ENCODE measurements around the gene TMEM141. TPM values are rescaled to one million over a fixed set of nuclear protein-coding genes. Genes with fewer than 3 reads are reported as not detected.

Gene TMEM141
- total and polyA plus RNA-seq, 2 experiments from 2014 or later = 51.7 to 59.4 TPM

DNA sequence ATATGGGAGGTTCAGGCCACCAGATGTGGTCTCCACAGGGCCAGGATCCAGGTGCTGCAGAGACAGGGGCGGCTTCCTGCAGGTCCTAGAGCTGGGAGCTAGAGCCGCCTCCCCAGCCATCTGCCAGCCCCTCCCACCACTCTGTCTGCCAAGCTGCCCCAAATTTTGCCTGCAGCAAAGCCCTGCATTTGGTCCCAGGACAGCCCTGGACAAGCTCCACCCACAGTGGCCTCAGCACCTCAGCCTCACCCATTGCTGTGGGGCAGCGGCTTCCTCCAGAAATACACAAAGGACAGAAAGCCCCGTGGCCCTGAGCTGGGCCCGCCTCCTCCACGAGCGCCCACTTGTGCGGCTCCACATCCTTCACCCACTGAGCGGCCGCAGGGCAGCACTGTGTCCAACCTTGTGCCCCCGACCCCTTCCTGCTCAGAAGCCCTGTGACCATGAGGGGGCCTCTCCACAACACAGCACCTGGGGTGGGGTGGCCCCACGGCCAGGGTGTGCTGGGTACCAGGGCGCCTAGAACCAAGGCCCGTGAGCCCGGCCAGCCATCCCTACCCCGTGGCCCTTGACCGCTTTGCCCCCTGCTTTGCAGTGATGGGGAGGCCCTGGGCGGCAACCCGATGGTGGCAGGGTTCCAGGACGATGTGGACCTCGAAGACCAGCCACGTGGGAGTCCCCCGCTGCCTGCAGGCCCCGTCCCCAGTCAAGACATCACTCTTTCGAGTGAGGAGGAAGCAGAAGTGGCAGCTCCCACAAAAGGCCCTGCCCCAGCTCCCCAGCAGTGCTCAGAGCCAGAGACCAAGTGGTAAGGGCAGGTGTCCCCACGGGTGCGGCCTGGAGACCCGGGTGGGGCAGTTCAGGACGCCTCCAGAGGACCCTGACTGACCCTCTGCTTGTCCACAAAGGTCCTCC, 47.4 kb downstream of the TMEM141 start:
- Histone ChIP-seq H3K27me3 (replicated peaks; ENCODE audit: insufficient read depth) (no peaks in the 10 kb centered on the region), H3K4me1 (ENCODE audit: insufficient read depth) (peaks cover 13% of the 10 kb centered on the region), H3K27ac (no peak overlapping the region), H3K4me2 (ENCODE audit: unreplicated experiment) (no peak overlapping the region), H3F3A (ENCODE audit: insufficient read depth) (no peaks in the 10 kb centered on the region), H4K20me1 (ENCODE audit: insufficient read depth) (no peaks in the 10 kb centered on the region), H3K4me3 (no peak overlapping the region), H3K36me3 (ENCODE audit: low read depth) (no peaks in the 10 kb centered on the region), H3K9me2 (ENCODE audit: insufficient read depth) (no peaks in the 10 kb centered on the region), H2AFZ (no peak overlapping the region), H3K79me2 (ENCODE audit: insufficient read depth) (no peaks in the 10 kb centered on the region), H3K9ac (no peak overlapping the region), H3K9me3 (ENCODE audit: low read depth) (no peaks in the 10 kb centered on the region)
- WGBS, 2 experiments (ENCODE audit: low coverage in 1 of 2, low lambda C conversion rate in 2 of 2, missing lambda C conversion rate in 2 of 2) = 85 to 88% methylated on average over 25 to 29 of the region's 29 CpGs
- in situ Hi-C loops (cut with MboI) = no loop called here
- no peak for DNase-seq
- TF ChIP-seq EZH2phosphoT487 (IDR thresholded peaks at IDR 0.05; ENCODE audit: insufficient read depth, low read depth) (no peak), EZH2 (IDR thresholded peaks at IDR 0.05; ENCODE audit: insufficient read depth, poor library complexity, severe bottlenecking) (no peak)

DNA sequence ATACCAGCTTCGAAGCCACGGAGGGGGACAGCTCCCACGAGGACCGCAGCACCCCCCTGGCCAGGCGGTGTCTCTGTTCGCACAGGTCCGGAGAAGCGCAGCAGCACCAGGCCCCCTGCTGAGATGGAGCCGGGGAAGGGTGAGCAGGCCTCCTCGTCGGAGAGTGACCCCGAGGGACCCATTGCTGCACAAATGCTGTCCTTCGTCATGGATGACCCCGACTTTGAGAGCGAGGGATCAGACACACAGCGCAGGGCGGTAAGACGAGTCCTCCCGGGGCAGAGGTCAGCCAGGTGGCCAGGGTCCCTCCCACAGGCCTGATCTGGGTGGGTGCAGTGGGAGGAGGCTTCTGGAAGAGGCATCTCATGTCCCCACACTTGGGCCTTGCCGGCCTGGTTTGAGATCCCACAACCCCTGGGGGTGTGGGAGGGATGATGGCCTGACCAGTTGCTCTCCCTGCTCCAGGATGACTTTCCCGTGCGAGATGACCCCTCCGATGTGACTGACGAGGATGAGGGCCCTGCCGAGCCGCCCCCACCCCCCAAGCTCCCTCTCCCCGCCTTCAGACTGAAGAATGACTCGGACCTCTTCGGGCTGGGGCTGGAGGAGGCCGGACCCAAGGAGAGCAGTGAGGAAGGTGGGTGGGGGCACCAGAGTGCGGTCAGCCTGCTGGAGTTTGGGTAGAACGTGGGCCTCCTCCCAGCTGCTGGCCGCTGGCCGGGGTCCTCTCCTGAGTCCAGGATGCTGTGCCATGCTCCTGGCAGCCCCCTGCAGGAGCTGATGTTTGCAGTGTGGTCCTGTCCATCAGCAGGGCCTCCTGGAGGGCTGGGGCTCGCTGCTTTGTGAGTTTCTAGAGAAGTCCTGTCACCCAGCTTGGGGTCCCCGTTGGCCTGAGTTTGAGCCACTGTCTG, 48.3 kb downstream of the TMEM141 start:
- Histone ChIP-seq H3K4me3 (no peak overlapping the region), H3K4me2 (ENCODE audit: unreplicated experiment) (no peak overlapping the region), H3K79me2 (ENCODE audit: insufficient read depth) (no peaks in the 10 kb centered on the region), H4K20me1 (ENCODE audit: insufficient read depth) (no peaks in the 10 kb centered on the region), H3K9me2 (ENCODE audit: insufficient read depth) (no peaks in the 10 kb centered on the region), H2AFZ (no peak overlapping the region), H3K36me3 (ENCODE audit: low read depth) (no peaks in the 10 kb centered on the region), H3K4me1 (ENCODE audit: insufficient read depth) (peaks cover 13% of the 10 kb centered on the region), H3K27ac (no peak overlapping the region), H3K9me3 (ENCODE audit: low read depth) (no peaks in the 10 kb centered on the region), H3K27me3 (replicated peaks; ENCODE audit: insufficient read depth) (no peaks in the 10 kb centered on the region), H3K9ac (no peak overlapping the region), H3F3A (ENCODE audit: insufficient read depth) (no peaks in the 10 kb centered on the region)
- TF ChIP-seq EZH2phosphoT487 (IDR thresholded peaks at IDR 0.05; ENCODE audit: insufficient read depth, low read depth) (no peak), EZH2 (IDR thresholded peaks at IDR 0.05; ENCODE audit: insufficient read depth, poor library complexity, severe bottlenecking) (no peak)
- no peak for DNase-seq
- WGBS, 2 experiments (ENCODE audit: low coverage in 1 of 2, low lambda C conversion rate in 2 of 2, missing lambda C conversion rate in 2 of 2) = 89 to 93% methylated on average over 18 to 36 of the region's 36 CpGs
- in situ Hi-C loops (cut with MboI) = no loop called here

DNA sequence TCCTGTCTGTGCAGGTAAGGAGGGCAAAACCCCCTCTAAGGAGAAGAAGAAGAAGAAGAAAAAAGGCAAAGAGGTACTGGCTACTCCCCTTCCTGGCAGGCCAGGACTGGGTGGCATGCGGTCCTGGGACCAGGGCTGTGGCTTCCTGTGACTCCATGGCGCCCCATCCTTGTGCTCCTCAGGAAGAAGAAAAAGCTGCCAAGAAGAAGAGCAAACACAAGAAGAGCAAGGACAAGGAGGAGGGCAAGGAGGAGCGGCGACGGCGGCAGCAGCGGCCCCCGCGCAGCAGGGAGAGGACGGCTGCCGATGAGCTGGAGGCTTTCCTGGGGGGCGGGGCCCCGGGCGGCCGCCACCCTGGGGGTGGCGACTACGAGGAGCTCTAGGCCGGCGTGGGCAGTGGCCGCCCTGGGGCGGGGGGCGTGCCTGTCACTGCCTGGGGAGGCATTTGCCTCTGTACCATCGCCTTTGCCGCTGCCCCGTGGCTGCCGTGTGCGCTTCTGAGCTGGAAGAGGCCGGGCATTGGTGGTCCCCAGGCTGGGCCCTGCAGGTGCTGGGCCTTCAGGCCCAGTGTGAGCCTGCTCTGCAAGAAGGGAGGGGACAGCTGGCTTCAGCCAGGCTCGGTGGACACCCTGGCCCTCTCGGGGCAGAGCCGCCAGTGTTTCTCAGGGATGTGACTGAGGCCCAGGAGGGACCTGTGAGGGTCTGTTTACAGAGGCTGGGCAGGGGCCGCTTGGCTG, 49.2 kb downstream of the TMEM141 start:
- no peak for TF ChIP-seq EZH2 (IDR thresholded peaks at IDR 0.05; ENCODE audit: insufficient read depth, poor library complexity, severe bottlenecking)

More for the DNA sequence above, 49.2 kb downstream of the TMEM141 start:
- H3K27me3 ChIP-seq (replicated peaks; ENCODE audit: insufficient read depth) = 0 out of 2 replicates have a peak, but pooled peaks cover 3% of the 10 kb centered on the region
- H3K4me1 ChIP-seq (ENCODE audit: insufficient read depth) = peaks cover 13% of the 10 kb centered on the region
- H3K27ac ChIP-seq = no peak overlapping the region
- no peaks in the 10 kb centered on the region for H3K9me2 ChIP-seq (ENCODE audit: insufficient read depth)
- no peak for DNase-seq
- H3F3A ChIP-seq (ENCODE audit: insufficient read depth) = no peaks in the 10 kb centered on the region
- H3K9ac ChIP-seq = no peak overlapping the region
- no peaks in the 10 kb centered on the region for H3K9me3 ChIP-seq (ENCODE audit: low read depth)
- no peak overlapping the region for H3K4me3 ChIP-seq
- no peaks in the 10 kb centered on the region for H3K36me3 ChIP-seq (ENCODE audit: low read depth)
- WGBS, 2 experiments (ENCODE audit: low coverage in 1 of 2, low lambda C conversion rate in 2 of 2, missing lambda C conversion rate in 2 of 2) = 67 to 68% methylated on average over 27 to 30 of the region's 32 CpGs
- H4K20me1 ChIP-seq (ENCODE audit: insufficient read depth) = no peaks in the 10 kb centered on the region
- H2AFZ ChIP-seq = no peak overlapping the region
- in situ Hi-C loops (cut with MboI) = no loop called here
- no peaks in the 10 kb centered on the region for H3K79me2 ChIP-seq (ENCODE audit: insufficient read depth)
- no peak overlapping the region for H3K4me2 ChIP-seq (ENCODE audit: unreplicated experiment)

All from GM23248 (cell line).